Keratinocyte (primary cell): Measurements from ENCODE around the gene TRIM26. TPM values are rescaled to one million over a fixed set of nuclear protein-coding genes. Genes with fewer than 3 reads are reported as not detected.

ENCODE experiments used
- DNase-seq: peaks from one replicate; pipeline ENCODE4 v3.0.0-alpha.2; 2011; ENCODE audit warnings: low read depth, missing footprints, low spot score
- FAIRE-seq: peaks from 2 replicates; lab custom pipeline; 2011; peaks lifted over from hg19 to GRCh38; lab: Jason Lieb, UNC
- H2AFZ ChIP-seq: 2 replicates; pipeline ENCODE4 v1.6.0; 2012; ENCODE audit warnings: low read length, control low read depth, inconsistent platforms; ENCODE audit not compliant: control insufficient read depth
- H3K27ac ChIP-seq: 2 replicates; pipeline ENCODE4 v1.5.1; 2011; ENCODE audit warnings: low read length; ENCODE audit not compliant: control insufficient read depth, insufficient read depth
- H3K27me3 ChIP-seq: 3 replicates; pipeline ENCODE4 v1.6.0; 2011; ENCODE audit warnings: low read length; ENCODE audit not compliant: control insufficient read depth, insufficient read depth; ENCODE audit errors: extremely low read depth
- H3K36me3 ChIP-seq, 2 experiments: 2 replicates in 1 of 2; 3 replicates in 1 of 2; pipeline ENCODE4 v1.5.1; 2011; ENCODE audit warnings: low read length in 2 of 2, mild to moderate bottlenecking in 1 of 2; ENCODE audit not compliant: control insufficient read depth in 2 of 2, insufficient read depth in 2 of 2; ENCODE audit errors: extremely low read depth in 1 of 2
- H3K4me1 ChIP-seq: 3 replicates; pipeline ENCODE4 v1.5.1; 2011; ENCODE audit warnings: low read length; ENCODE audit not compliant: control insufficient read depth, insufficient read depth; ENCODE audit errors: extremely low read depth
- H3K4me2 ChIP-seq: 3 replicates; pipeline ENCODE4 v1.6.0; 2011; ENCODE audit warnings: low read depth, low read length; ENCODE audit not compliant: control insufficient read depth, insufficient read depth; ENCODE audit errors: extremely low read depth
- H3K4me3 ChIP-seq, 3 experiments: fragments of 200-600 bp in 1 of 3; sonication (generic) in 1 of 3; 2 replicates in 2 of 3; 3 replicates in 1 of 3; pipeline ENCODE4 v1.5.1; 2011 to 2016; ENCODE audit warnings: low read length in 3 of 3, mild to moderate bottlenecking in 3 of 3, control low read depth in 2 of 3, inconsistent platforms in 1 of 3, low read depth in 1 of 3, mixed read lengths in 1 of 3, mixed run types in 1 of 3, moderate library complexity in 1 of 3; ENCODE audit not compliant: control insufficient read depth in 2 of 3, insufficient read depth in 2 of 3; ENCODE audit errors: extremely low read depth in 1 of 3
- H3K79me2 ChIP-seq: 2 replicates; pipeline ENCODE4 v1.6.0; 2012; ENCODE audit warnings: low read length; ENCODE audit not compliant: control insufficient read depth, insufficient read depth
- H3K9ac ChIP-seq: 3 replicates; pipeline ENCODE4 v1.6.0; 2011; ENCODE audit warnings: low read length; ENCODE audit not compliant: control insufficient read depth, insufficient read depth; ENCODE audit errors: extremely low read depth
- H3K9me1 ChIP-seq: 3 replicates; pipeline ENCODE4 v1.6.0; 2011; ENCODE audit warnings: low read length; ENCODE audit not compliant: control insufficient read depth, insufficient read depth; ENCODE audit errors: extremely low read depth
- H3K9me3 ChIP-seq: 2 replicates; pipeline ENCODE4 v1.5.1; 2012; ENCODE audit warnings: low read depth, low read length; ENCODE audit not compliant: control insufficient read depth
- H4K20me1 ChIP-seq: 3 replicates; pipeline ENCODE4 v1.6.0; 2011; ENCODE audit warnings: low read length; ENCODE audit not compliant: control insufficient read depth, insufficient read depth; ENCODE audit errors: extremely low read depth
- CTCF ChIP-seq, 3 experiments: IDR thresholded peaks in 1 of 3; conservative IDR thresholded peaks in 1 of 3; optimal IDR thresholded peaks in 1 of 3; 2 replicates in 2 of 3; 3 replicates in 1 of 3; pipeline versions ENCODE3 to v1.5.1; 2011; ENCODE audit warnings: low read length in 3 of 3, mild to moderate bottlenecking in 3 of 3, moderate library complexity in 2 of 3, control low read depth in 1 of 3, inconsistent platforms in 1 of 3; ENCODE audit not compliant: insufficient read depth in 2 of 3; ENCODE audit errors: extremely low read depth in 1 of 3
- EZH2 ChIP-seq: IDR thresholded peaks from one replicate; pipeline ENCODE4 v1.6.1; 2012; ENCODE audit warnings: inconsistent platforms, mild to moderate bottlenecking, low read length, moderate library complexity
- dilution Hi-C: fragments of 300-500 bp; cut with MboI; formaldehyde crosslinking; loops from one replicate; pipeline ENCODE4 v1.7.0; 2020; ENCODE audit warnings: low sequenced_read_pairs; ENCODE audit not compliant: extremely low pct_ligation_motif_present
- polyA plus RNA-seq, 5 experiments: library from polyadenylated mRNA; depleted of rRNA in 3 of 5; stranded (reverse) in 3 of 5; stranded (forward) in 1 of 5; unstranded in 1 of 5; fragments of >200 nt; gene quantifications; 1 replicate in 1 of 5; 2 replicates in 3 of 5; 3 replicates in 1 of 5; pipeline versions ENCODE4 v1.2.1 to v1.2.3, GENCODE V29; 2011 to 2012; ENCODE audit warnings: missing spikeins in 2 of 5, low read depth in 1 of 5, low replicate concordance in 1 of 5

TRIM26 gene
- polyA plus RNA-seq, 1 donor (not counting 4 experiments of a cell fraction or from before 2014, with no cell fraction given): 34.7 TPM

- Histone ChIP-seq H3K9me1 (no peaks in the 10 kb centered on the region), H3K27ac (no peak overlapping the region), H2AFZ (no peak overlapping the region), H3K27me3 (peaks cover 29% of the 10 kb centered on the region), H3K9ac (no peak overlapping the region), H3K4me2 (no peak overlapping the region), H3K9me3 (no peaks in the 10 kb centered on the region), H3K79me2 (no peaks in the 10 kb centered on the region), H3K4me1 (no peaks in the 10 kb centered on the region), H3K4me3 (no peak overlapping the region), H3K36me3 (no peaks in the 10 kb centered on the region), H4K20me1 (no peaks in the 10 kb centered on the region)
- TF ChIP-seq EZH2 (no peak), CTCF (optimal IDR thresholded peaks at IDR 0.05 in 1 of 3, IDR thresholded peaks at IDR 0.05 in 1 of 3, conservative IDR thresholded peaks at IDR 0.05 in 1 of 3; ENCODE audit: extremely low read depth in 1 of 3, insufficient read depth in 2 of 3, low read length in 3 of 3) (no peak)
- FAIRE-seq: no peak
- dilution Hi-C loops: no loop called here
- no peak for DNase-seq
Observed at GRCh38 chr6:30163918-30164654, 49.1 kb downstream of the TRIM26 start.

GRCh38 chr6:30163090-30163917, 49.9 kb downstream of the TRIM26 start, which contains the start of gene TRIM15:
TSS of gene TRIM15 (plus strand) at chr6:30163546. CDS start at chr6:30163685, 139 bp downstream.
- DNase-seq (no peak), FAIRE-seq (no peak)
- no peak for TF ChIP-seq CTCF (optimal IDR thresholded peaks at IDR 0.05 in 1 of 3, IDR thresholded peaks at IDR 0.05 in 1 of 3, conservative IDR thresholded peaks at IDR 0.05 in 1 of 3; ENCODE audit: extremely low read depth in 1 of 3, insufficient read depth in 2 of 3, low read length in 3 of 3)
- TF ChIP-seq EZH2: no peak
- no peaks in the 10 kb centered on the region for H4K20me1 ChIP-seq
- H3K9ac ChIP-seq: no peak within 1 kb of the TSS
- peaks cover 21% of the 10 kb centered on the region for H3K27me3 ChIP-seq
- H3K4me2 ChIP-seq: no peak within 1 kb of the TSS
- no peaks in the 10 kb centered on the region for H3K9me3 ChIP-seq
- H3K4me1 ChIP-seq: no peaks in the 10 kb centered on the region
- dilution Hi-C loops: no loop called here
- no peak within 1 kb of the TSS for H2AFZ ChIP-seq
- no peaks in the 10 kb centered on the region for H3K36me3 ChIP-seq
- H3K4me3 ChIP-seq: no peak within 1 kb of the TSS
- H3K9me1 ChIP-seq: no peaks in the 10 kb centered on the region
- H3K27ac ChIP-seq: no peak within 1 kb of the TSS
- H3K79me2 ChIP-seq: no peaks in the 10 kb centered on the region
